Uterus (tissue), 2 donors: ENCODE results near the gene PSMG4.

Experiments
- POLR2A ChIP-seq, 2 donors: fragments of 450-650 bp; IDR thresholded peaks; one replicate each; pipeline ENCODE4 v1.6.1; 2016; ENCODE audit warnings: antibody characterized with exemption in 2 of 2, mild to moderate bottlenecking in 1 of 2, moderate library complexity in 1 of 2
- TF ChIP-seq, protein P1 (sequence below), 4 experiments: fragments of 200-600 bp in 2 of 4; fragments of 450-650 bp in 2 of 4; sonication (generic) in 2 of 4; IDR thresholded peaks; one replicate each; pipeline ENCODE4 v1.5.1; 2016 to 2019; ENCODE audit warnings: antibody characterized with exemption in 4 of 4, mild to moderate bottlenecking in 2 of 4, moderate library complexity in 1 of 4

DNA sequence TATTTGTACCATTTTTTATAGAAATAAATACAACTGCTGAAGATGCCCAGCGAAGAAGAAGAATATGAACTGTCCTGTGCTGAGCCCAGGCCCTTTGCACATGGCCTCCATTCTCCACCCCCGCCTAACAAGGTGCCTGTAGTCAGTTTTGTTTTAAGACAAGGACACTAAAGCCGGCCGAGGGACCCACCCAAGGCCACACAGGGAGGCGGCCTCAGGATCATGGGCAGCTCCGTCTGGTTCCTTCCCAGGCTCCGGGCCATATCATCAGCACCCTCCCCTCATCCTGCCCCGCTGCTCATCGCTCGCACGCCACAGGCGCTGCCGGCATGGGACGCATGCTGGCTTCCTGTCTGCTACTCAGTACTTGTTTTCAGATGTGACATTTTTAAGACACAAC is 21.3 kb downstream of the PSMG4 start:
- TF ChIP-seq, protein P1, sequence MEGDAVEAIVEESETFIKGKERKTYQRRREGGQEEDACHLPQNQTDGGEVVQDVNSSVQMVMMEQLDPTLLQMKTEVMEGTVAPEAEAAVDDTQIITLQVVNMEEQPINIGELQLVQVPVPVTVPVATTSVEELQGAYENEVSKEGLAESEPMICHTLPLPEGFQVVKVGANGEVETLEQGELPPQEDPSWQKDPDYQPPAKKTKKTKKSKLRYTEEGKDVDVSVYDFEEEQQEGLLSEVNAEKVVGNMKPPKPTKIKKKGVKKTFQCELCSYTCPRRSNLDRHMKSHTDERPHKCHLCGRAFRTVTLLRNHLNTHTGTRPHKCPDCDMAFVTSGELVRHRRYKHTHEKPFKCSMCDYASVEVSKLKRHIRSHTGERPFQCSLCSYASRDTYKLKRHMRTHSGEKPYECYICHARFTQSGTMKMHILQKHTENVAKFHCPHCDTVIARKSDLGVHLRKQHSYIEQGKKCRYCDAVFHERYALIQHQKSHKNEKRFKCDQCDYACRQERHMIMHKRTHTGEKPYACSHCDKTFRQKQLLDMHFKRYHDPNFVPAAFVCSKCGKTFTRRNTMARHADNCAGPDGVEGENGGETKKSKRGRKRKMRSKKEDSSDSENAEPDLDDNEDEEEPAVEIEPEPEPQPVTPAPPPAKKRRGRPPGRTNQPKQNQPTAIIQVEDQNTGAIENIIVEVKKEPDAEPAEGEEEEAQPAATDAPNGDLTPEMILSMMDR (IDR thresholded peaks at IDR 0.05): no peak
- TF ChIP-seq POLR2A (IDR thresholded peaks at IDR 0.05): no peak
